UCSD-AML1 (cell line): Measurements from ENCODE around the gene STC2.
"Not testable (repeated sequence)": the region's sequence is repeated elsewhere in the genome, so short reads cannot be mapped to it uniquely, and the experiment has no call there.

Experiments used
- DNase-seq: peaks from one replicate; lab custom pipeline; 2025; ENCODE audit not compliant: unreplicated experiment; lab: John Stamatoyannopoulos, UW

The STC2 gene, protein sequence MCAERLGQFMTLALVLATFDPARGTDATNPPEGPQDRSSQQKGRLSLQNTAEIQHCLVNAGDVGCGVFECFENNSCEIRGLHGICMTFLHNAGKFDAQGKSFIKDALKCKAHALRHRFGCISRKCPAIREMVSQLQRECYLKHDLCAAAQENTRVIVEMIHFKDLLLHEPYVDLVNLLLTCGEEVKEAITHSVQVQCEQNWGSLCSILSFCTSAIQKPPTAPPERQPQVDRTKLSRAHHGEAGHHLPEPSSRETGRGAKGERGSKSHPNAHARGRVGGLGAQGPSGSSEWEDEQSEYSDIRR

GRCh38 chr5:173327948-173328843 is at the start of gene STC2:
TSS of gene STC2 (minus strand) at chr5:173328414. CDS start at chr5:173328193, 221 bp downstream.
- peak; percentile 42 for DNase-seq

DNA sequence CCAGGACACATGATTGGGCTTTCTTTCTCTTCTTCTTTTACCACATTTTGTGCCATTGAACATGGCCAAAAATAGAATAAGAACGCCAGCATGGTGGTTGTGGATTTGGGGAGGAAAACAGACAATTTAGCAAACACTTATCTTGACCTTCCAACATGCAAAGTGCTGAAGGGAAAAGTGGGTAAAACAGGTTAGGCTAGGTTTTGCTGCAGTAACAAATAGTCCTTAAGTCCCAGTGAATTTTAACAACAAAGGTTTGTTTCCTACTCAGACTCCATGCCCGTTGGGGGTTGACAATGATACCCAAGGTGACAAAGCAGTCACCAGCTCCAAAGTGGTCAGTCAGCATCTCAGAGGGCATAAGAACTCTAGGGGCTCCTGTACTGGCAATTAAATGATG is 43.2 kb upstream of the STC2 start:
- no peak for DNase-seq

DNA sequence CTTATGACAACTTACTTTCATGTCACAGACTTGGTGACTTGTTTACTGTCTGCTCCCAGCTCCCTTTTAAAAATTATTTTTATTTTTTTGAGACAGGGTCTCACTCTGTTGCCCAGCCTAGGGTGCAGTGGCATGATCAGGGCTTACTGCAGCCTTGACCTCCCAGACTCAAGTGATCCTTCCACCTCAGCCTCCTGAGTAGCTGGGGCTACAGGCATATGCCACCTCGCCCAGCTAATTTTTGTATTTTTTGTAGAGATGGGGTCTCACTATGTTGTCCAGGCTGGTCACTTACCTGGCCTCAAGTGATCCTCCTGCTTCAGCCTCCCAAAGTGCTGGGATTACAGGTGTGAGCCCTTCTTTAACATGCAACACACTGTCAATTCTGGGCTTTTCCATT is 35.2 kb upstream of the STC2 start:
- not testable (repeated sequence) for DNase-seq

DNA sequence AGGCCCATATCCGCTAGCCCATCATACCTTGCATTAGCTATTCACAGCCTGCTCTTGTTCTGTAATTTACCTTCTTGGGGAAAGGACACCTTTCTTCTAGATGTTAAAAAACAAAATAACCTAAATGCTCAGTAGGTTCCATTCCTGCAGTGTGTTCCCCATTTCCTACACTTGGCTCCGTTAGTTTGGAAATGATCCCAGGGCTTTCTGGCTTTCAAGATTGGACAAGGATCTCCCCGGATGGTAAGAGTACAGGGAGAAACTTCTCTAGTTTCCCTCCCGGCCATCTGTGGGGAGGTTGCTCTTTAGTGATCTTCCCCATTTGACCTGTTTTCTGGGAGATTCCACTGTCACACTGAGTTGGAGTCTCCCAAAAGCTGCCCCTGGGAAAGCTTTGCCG is 27.3 kb upstream of the STC2 start:
- DNase-seq, result no peak

DNA sequence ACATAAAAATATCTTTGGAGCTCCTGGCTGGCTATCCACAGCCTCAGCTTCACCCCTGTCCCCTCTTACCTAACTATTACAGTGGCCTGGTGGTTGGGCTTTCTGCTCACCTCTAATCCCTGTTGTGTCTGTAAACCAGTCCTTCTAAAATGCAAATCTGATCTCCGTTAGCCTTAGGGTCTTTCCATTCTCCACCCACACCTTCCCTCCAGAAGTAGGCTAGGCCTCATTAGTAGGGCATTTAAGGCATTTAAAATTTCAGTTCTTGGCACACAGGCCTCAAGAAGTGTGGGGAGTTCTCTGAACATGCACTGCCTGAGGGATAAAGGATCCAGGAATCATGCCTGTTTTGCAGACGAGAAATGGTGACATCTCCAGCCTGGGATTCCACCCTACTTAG is 26.4 kb upstream of the STC2 start:
- DNase-seq, result no peak

- no peak for DNase-seq
Measured at GRCh38 chr5:173352366-173353349, 24.4 kb upstream of the STC2 start.

DNA sequence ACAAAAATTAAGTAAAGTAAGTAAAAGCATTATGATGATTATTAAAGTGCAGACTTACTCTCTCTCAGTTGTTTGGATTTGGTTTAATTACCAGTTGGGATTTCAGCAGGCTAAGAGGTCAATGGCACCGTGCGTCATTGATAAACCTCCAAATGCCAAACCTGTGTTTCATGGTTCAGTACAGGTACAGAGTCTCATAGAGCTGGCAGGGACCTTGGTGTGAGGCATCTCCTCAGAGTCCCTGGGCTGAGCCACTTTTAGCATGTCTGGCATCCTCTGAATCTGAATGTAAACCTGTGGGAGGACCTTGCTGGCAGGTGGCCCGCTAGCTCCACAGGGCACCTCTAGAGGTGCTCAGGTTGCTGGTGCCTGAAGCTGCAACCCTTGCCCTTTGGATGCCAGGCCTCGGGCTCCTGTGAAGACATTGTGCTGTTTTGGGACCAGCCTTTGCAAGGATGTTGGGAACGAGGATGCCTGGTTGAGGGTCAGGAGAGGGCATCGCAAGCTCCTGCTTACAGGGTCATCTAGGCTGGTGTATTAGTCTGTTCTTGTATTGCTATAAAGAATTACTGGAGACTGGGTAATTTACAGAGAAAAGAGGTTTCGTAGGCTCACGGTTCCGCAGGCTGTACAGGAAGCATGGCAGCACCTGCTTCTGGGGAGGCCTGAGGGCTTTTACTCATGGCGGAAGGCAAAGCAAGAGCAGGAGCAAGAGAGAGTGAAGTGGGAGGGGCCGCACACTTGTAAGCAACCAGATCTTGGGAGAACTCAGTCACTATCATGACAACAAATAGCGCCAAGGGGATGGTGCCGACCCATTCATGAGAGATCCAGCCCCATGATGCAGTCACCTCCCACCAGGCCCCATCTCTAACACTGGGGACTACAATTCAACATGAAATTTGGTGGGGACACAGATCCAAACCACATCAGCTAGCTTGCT is 14.9 kb upstream of the STC2 start:
- DNase-seq, result no peak

DNA sequence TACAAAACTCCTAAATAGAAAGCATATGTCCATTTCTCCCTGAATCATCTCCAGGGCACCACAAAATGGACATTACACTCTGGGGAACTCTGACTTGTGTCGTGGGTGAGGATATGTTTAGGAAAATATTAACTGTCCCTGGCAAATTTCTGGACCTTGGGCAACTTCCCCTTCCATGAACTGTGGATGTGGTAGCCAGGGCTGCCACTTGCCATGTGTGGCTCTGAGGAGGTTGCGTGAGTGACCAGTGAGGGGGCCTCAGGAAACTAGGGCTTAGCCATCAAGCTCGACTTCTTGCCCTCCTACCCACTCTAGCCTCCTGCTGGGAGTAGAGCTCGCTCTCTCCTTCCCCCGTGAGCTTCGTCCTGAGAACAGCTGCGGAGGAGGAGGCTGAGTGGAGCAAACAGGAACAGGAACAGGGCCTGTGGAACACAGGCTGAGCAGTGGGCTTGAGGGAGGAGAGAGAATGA is 13.8 kb upstream of the STC2 start:
- peak; percentile 28 for DNase-seq

DNA sequence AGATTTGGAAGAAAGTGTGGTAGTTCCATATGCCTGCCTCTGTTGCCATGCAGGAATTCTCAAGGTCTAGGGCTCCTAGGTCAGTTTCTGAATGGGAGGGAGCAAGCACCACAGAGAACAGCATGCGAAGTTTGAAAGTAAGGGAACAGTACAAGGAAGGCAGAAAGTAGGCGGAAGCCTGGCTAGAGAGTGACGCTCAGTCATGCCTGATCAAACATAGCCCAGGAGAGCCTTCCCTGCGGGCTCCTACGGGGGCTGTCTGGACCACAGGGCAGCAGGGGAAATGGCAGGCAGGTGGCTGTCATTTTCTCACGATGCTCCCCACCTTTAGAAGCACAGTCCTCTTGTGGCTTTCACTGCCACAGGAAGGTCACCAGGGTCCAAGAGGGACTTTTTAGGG is 12.8 kb upstream of the STC2 start:
- no peak for DNase-seq

DNA sequence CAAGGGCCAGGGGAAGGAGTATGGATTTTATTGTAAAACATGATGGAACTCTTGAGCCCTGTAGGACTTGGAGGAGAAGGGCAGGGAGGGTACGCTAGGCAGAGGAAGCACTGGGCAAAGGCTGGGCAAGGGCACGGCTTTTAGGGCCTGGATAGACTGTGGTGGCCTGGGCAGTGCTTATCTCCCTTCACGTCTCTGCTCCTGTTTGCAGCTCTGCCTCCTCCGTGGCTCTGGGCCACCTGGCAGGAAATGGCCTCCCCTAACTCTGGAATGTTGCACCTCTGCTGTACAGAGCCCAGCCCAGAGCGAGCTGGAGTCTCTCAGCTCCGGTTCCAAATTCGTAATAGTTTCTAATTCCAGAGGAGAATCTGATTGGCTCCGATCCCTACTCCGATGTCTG is 12.2 kb upstream of the STC2 start:
- DNase-seq, result no peak

DNA sequence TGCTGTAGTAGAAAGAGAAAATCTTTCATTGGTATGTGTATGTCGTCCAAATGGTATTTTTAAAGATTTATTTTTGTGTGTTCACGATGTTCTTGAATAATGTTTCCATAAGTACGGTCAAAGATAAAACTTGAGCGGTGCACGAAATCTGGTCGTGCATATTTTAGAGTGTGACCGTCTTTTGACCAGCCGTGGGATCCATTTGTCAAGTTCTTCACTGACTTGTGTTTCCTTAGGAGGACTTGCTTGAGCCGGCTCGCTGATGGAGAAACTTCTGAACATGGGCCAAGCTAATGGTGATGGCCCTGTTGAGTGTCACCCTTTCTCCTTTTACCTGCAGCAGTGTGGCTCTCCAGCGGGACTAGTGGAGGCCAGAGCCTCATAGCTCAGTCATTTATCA is 11.1 kb upstream of the STC2 start:
- DNase-seq, result no peak

GRCh38 chr5:173338380-173339015 is 10.3 kb upstream of the STC2 start:
- DNase-seq, result no peak

GRCh38 chr5:173334808-173335207 is 6.6 kb upstream of the STC2 start:
- DNase-seq, result no peak

DNA sequence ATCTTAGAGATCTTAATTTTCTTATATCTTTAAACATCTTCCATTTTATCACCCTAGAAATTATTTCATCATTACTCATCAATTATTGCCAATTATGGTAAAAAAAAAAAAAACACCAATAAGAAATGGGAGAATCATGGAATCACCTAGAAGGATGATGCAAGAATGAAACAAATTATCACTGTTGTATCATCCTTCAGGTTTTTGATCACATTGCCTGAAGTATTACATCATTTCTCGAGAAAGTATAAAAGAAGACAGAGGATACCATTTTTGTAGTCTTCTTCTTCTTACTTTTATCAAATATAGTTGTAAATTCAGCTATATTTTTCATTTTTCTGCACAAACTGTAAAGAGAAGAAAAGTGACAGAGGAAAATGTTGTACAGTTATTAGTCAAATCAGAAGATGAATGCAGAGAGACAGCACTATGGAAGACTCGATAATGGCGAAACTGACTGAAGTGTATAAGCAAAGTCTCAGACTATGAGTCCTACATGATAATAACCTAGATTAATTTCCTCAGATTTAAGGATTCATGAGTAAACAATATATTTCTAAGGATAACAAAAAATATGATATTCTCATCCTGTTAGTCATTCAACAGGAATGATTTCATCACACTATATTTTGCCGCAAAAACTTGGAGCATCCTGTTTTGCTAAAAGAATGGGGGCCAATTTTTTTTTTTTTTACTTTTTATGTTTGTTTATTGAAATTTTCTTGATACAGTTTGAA is 5.9 kb upstream of the STC2 start:
- DNase-seq, result no peak

GRCh38 chr5:173331956-173332479 is 3.8 kb upstream of the STC2 start:
- peak; percentile 85 for DNase-seq

- DNase-seq, result no peak
Measured at GRCh38 chr5:173331287-173331686, 3.1 kb upstream of the STC2 start.

- DNase-seq, result no peak
Measured at GRCh38 chr5:173330338-173331206, 2.4 kb upstream of the STC2 start.
